Fibroblast of villous mesenchyme (primary cell): ENCODE measurements around the gene RANBP3. TPM values are rescaled to one million over a fixed set of nuclear protein-coding genes. Genes with fewer than 3 reads are reported as not detected.

ENCODE experiments used
- DNase-seq: peaks from one replicate; pipeline ENCODE4 v3.0.0-alpha.2; 2010; ENCODE audit warnings: low read depth
- H3K4me3 ChIP-seq: 2 replicates; pipeline ENCODE4 v1.5.1; 2011; ENCODE audit warnings: low read depth, mild to moderate bottlenecking, low read length
- total RNA-seq: library from RNA; depleted of rRNA; stranded (reverse); fragments of >200 nt; gene quantifications from 2 replicates; pipeline ENCODE4 v1.2.3, GENCODE V29; 2012
- TF ChIP-seq, protein P1 (sequence below): IDR thresholded peaks from 2 replicates; pipeline ENCODE4 v1.5.1; 2012; ENCODE audit warnings: low read depth, mild to moderate bottlenecking, low read length; ENCODE audit not compliant: insufficient read depth

RANBP3 gene
- total RNA-seq, 1 donor: 45.8 TPM

DNA sequence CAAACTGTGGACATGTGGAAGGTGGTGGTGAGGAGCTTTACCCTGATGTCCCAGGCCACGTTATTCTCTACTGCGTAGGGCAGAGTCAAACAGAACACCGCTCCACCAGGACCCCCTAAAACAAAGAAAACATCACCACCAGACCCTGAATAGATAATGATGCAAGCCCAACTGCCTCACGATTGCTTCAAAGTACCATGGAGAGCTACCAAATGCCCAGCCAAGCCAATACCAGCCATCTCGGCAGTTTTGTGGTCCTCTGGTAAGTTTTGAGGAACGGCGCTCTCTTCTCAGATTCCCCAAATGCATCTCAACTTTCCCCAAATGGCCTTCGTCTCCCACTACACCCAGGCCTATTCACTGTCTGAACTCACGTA is 5.6 kb downstream of the RANBP3 start:
- TF ChIP-seq, protein P1, sequence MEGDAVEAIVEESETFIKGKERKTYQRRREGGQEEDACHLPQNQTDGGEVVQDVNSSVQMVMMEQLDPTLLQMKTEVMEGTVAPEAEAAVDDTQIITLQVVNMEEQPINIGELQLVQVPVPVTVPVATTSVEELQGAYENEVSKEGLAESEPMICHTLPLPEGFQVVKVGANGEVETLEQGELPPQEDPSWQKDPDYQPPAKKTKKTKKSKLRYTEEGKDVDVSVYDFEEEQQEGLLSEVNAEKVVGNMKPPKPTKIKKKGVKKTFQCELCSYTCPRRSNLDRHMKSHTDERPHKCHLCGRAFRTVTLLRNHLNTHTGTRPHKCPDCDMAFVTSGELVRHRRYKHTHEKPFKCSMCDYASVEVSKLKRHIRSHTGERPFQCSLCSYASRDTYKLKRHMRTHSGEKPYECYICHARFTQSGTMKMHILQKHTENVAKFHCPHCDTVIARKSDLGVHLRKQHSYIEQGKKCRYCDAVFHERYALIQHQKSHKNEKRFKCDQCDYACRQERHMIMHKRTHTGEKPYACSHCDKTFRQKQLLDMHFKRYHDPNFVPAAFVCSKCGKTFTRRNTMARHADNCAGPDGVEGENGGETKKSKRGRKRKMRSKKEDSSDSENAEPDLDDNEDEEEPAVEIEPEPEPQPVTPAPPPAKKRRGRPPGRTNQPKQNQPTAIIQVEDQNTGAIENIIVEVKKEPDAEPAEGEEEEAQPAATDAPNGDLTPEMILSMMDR: no peak
- no peak overlapping the region for H3K4me3 ChIP-seq
- DNase-seq: no peak

DNA sequence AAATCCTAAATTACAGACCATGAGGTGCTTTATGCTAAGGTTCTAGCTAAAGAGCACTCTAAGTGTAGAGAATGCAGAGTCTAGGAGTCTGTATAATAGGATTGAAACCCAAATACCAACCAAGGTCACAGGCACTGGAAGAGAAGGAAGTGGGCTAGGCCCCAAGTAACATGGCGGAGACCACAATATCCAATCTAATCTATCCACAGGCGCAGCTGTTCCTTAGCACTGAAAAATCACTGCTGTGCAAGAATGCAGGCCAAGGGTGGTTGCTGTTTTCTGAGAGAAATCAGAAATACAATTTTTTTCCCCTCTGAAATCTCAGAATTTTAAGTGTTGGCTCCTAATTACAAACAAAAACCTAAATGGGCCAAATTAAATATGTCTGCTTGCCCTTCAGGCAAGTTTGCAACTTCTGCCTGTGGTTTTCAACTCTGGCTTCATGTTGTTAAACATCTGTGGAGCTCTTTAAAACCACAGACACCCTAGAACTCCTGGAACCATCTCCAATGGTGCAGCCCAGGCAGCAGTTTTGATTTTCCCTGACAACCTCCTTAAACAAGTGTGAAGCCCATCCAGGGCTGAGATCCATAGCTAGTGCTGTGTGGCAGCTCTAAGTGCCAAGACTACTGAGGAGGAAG is 6.1 kb downstream of the RANBP3 start:
- no peak overlapping the region for H3K4me3 ChIP-seq
- TF ChIP-seq, protein P1: no peak
- no peak for DNase-seq

- no peak for DNase-seq
- TF ChIP-seq, protein P1: no peak
- no peak overlapping the region for H3K4me3 ChIP-seq
Observed at GRCh38 chr19:5969476-5969875, 8.5 kb downstream of the RANBP3 start.

- DNase-seq: no peak
- TF ChIP-seq, protein P1: no peak
- H3K4me3 ChIP-seq: no peak overlapping the region
Observed at GRCh38 chr19:5968431-5969373, 9.2 kb downstream of the RANBP3 start.

DNA sequence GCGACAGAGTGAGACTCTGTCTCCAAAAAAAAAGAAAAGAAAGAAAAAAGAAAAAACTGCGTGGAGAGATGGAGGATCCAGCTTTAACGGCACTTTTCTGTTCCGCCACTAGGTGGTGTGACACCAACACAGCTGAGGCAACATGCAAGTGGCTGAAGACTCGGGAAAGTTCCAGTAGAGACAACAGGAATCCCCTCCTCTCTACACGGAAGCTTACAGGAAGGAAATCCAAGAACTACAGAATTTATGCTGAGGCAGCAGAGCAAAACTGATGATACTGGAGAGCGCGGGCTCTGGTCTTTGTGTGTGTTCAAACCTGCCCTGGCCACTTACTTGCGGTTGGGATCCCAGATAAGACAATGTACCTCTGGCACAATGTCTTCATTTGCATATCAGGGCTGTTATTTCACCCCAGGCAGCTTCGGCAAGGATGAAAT is 9.9 kb downstream of the RANBP3 start:
- DNase-seq: peak; percentile 90
- TF ChIP-seq, protein P1: peak; percentile 91
- no peak overlapping the region for H3K4me3 ChIP-seq

DNA sequence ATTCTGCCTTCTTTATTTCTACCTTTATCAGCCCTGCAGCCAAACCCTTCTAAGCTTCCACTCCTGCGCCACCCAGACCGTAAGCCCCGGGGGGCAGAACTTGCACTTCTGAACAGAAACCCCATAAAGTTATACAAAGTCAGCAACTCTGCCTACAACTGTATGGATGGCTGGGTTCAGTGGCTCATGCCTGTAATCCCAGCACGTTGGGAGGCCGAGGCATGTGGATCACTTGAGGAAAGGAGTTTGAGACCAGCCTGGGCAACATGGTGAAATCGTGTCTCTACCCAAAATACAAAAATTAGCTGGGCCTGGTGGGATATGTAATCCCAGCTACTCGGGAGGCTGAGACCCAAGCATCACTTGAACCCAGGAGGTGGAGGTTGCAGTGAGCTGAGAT is 10.4 kb downstream of the RANBP3 start:
- no peak overlapping the region for H3K4me3 ChIP-seq
- TF ChIP-seq, protein P1: no peak
- no peak for DNase-seq
